Measurements from ENCODE around the gene POLR3K.

DNA sequence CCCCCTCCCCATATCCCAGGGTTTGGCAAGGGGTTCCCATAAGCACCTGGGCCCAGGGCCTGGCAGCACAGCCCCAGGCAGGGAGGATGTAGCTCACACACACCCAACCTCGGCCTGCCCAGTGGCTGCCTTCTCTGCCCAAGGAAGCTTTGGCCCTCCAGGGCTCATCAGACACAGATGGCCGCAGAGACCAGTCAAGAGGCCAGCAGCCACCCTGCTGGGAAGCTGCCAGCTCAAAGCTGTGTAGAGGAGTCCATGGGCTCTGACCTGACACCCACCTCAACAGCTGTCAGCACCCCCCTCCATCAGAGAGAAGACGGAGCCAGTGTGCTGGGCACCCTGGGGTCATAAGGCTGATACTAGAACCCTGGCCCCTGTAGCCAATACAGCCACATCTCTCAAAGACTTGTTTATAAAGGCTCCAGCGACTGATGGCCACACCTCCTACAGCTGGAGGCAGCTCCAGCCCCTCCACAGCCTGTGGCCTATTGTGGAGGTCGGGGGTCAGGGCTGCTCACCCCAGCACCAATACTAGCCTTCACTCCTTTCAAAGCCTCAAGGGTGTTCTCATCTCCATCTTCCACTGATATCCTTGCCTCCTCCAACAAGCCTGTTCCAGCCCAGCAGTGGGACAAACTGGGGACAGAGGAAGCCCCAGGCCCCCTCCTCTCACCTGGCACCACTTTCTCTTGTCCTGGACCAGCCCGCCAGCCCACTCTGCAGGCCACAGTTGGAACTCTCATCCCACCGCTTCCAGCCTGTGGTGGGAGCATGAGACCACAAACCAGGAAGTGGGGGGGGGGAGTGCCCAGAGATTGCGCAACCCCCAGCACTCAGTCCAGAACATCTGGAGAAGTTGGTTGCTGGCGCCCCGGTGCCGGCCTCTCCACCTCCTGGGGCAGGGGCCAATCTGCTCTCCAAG lies 22.4 kb upstream of the POLR3K start:
- TF ChIP-seq, protein P1, sequence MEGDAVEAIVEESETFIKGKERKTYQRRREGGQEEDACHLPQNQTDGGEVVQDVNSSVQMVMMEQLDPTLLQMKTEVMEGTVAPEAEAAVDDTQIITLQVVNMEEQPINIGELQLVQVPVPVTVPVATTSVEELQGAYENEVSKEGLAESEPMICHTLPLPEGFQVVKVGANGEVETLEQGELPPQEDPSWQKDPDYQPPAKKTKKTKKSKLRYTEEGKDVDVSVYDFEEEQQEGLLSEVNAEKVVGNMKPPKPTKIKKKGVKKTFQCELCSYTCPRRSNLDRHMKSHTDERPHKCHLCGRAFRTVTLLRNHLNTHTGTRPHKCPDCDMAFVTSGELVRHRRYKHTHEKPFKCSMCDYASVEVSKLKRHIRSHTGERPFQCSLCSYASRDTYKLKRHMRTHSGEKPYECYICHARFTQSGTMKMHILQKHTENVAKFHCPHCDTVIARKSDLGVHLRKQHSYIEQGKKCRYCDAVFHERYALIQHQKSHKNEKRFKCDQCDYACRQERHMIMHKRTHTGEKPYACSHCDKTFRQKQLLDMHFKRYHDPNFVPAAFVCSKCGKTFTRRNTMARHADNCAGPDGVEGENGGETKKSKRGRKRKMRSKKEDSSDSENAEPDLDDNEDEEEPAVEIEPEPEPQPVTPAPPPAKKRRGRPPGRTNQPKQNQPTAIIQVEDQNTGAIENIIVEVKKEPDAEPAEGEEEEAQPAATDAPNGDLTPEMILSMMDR (conservative IDR thresholded peaks at IDR 0.05 in 1 of 2, IDR thresholded peaks at IDR 0.05 in 1 of 2; ENCODE audit: low read depth in 1 of 2, low read length in 2 of 2), result peak; percentile 23 to 53
- TF ChIP-seq EZH2 (IDR thresholded peaks at IDR 0.05; ENCODE audit: low read length, missing control alignments), result no peak

Data from fibroblast of lung (primary cell).